Measurements from ENCODE around the gene ANKS1B. TPM values are rescaled to one million over a fixed set of nuclear protein-coding genes. Genes with fewer than 3 reads are reported as not detected.

The ANKS1B gene
- total RNA-seq, 1 experiment from 2014 or later = 5.8 TPM

DNA sequence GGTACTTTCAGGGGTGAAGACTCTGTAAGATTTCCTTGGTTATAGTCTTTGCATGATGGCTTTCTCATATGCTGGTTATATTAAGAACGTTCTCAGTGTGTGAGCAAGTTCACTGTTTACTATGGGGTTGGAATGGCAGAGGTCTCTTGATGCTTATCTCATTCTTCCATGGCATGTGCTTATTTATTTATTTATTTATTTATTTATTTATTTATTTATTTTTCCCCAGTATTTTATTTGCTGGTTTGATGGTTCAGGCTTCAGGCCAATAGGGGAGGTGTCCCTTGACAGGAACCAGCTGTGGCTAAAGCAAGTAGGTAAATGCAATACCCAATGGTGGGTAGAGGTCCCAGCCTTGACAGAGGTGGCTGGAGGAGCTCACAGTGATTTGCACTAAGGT, 498.5 kb downstream of the ANKS1B start (continued):
- TF ChIP-seq AFF4 (CRISPR knock-in tag; IDR thresholded peaks at IDR 0.05; ENCODE audit: borderline replicate concordance) = no peak
- TF ChIP-seq CTCF (IDR thresholded peaks at IDR 0.05) = no peak
- TF ChIP-seq SMAD4 (CRISPR knock-in tag; IDR thresholded peaks at IDR 0.05) = no peak
- no peak for TF ChIP-seq ARID4B (CRISPR knock-in tag; IDR thresholded peaks at IDR 0.05; ENCODE audit: borderline replicate concordance)
- no peak for TF ChIP-seq CBFB (CRISPR knock-in tag; IDR thresholded peaks at IDR 0.05; ENCODE audit: low read depth)
- TF ChIP-seq ESRRA (CRISPR knock-in tag; IDR thresholded peaks at IDR 0.05; ENCODE audit: borderline replicate concordance) = no peak
- TF ChIP-seq JUN (CRISPR knock-in tag; IDR thresholded peaks at IDR 0.05) = no peak
- TF ChIP-seq NR2C2 (CRISPR knock-in tag; IDR thresholded peaks at IDR 0.05) = no peak

- DNase-seq (ENCODE audit: low spot score) (no peak), ATAC-seq (no peak)
- H3K27ac Mint-ChIP-seq = no peak overlapping the region
- H3K4me3 Mint-ChIP-seq = no peak overlapping the region
- H3K36me3 Mint-ChIP-seq = no peaks in the 10 kb centered on the region
- peaks cover 15% of the 10 kb centered on the region for H3K4me1 Mint-ChIP-seq
- peaks cover 34% of the 10 kb centered on the region for H3K9me3 Mint-ChIP-seq
- CTCF ChIA-PET = no interaction called here
- POLR2A ChIA-PET = no interaction called here
- no peak for TF ChIP-seq NFE2L1 (CRISPR knock-in tag; IDR thresholded peaks at IDR 0.05)
- no peak for TF ChIP-seq ZBTB21 (CRISPR knock-in tag; IDR thresholded peaks at IDR 0.05; ENCODE audit: borderline replicate concordance)
- no peak for TF ChIP-seq TP53 (CRISPR knock-in tag; IDR thresholded peaks at IDR 0.05)
- no peak for TF ChIP-seq TCF7 (CRISPR knock-in tag; IDR thresholded peaks at IDR 0.05; ENCODE audit: low read depth)
- TF ChIP-seq, protein P1, sequence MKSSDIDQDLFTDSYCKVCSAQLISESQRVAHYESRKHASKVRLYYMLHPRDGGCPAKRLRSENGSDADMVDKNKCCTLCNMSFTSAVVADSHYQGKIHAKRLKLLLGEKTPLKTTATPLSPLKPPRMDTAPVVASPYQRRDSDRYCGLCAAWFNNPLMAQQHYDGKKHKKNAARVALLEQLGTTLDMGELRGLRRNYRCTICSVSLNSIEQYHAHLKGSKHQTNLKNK (CRISPR knock-in tag; IDR thresholded peaks at IDR 0.05) = no peak
- no peak for TF ChIP-seq ZNF317 (CRISPR knock-in tag; IDR thresholded peaks at IDR 0.05; ENCODE audit: borderline replicate concordance, low read depth)
- TF ChIP-seq ESRRA (CRISPR knock-in tag; IDR thresholded peaks at IDR 0.05; ENCODE audit: borderline replicate concordance) = no peak
- TF ChIP-seq NR1H2 (CRISPR knock-in tag; IDR thresholded peaks at IDR 0.05) = no peak
- TF ChIP-seq CREM (CRISPR knock-in tag; IDR thresholded peaks at IDR 0.05) = no peak
- TF ChIP-seq PRDM15 (CRISPR knock-in tag; IDR thresholded peaks at IDR 0.05) = no peak
- TF ChIP-seq HMGXB4 (CRISPR knock-in tag; IDR thresholded peaks at IDR 0.05) = no peak
- TF ChIP-seq IRF2 (CRISPR knock-in tag; IDR thresholded peaks at IDR 0.05; ENCODE audit: borderline replicate concordance, low read depth) = no peak
- no peak for TF ChIP-seq ZNF232 (CRISPR knock-in tag; IDR thresholded peaks at IDR 0.05)
- no peaks in the 10 kb centered on the region for H3K27me3 Mint-ChIP-seq (ENCODE audit: low read depth)
Measured at GRCh38 chr12:99479149-99479548, 505.6 kb downstream of the ANKS1B start.
